B cell (primary cell): ENCODE results near the gene ZNF638.

Experiments
- EZH2 ChIP-seq: IDR thresholded peaks from 2 replicates; pipeline ENCODE4 v1.6.1; 2012; ENCODE audit warnings: borderline replicate concordance, low read depth, mild to moderate bottlenecking, moderate library complexity, low read length; ENCODE audit not compliant: insufficient read depth, poor library complexity, severe bottlenecking
- TF ChIP-seq, protein P1 (sequence below): fragments of 200-600 bp; IDR thresholded peaks from one replicate; pipeline ENCODE4 v1.8.0; 2022; ENCODE audit warnings: antibody characterized with exemption, mild to moderate bottlenecking

DNA sequence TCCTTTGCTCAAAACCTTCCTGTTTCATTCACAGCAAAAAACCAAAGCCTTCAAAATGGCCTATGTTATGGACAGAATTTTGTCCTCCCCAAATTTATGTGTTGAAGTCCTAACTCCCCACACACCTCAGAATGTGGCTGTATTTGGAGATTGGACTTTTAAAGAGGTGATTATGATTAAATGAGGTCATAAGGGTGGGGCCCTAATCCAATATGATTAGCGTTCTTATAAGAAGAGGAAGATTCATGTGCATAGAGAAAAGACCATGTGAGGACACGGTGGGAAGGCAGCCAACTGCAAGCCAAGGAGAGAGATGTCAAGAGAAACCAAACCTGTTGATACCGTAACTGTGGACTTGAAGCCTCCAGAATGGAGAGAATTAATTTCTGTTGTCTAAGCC is 4.6 kb upstream of the ZNF638 start:
- TF ChIP-seq EZH2, result no peak
- TF ChIP-seq, protein P1, sequence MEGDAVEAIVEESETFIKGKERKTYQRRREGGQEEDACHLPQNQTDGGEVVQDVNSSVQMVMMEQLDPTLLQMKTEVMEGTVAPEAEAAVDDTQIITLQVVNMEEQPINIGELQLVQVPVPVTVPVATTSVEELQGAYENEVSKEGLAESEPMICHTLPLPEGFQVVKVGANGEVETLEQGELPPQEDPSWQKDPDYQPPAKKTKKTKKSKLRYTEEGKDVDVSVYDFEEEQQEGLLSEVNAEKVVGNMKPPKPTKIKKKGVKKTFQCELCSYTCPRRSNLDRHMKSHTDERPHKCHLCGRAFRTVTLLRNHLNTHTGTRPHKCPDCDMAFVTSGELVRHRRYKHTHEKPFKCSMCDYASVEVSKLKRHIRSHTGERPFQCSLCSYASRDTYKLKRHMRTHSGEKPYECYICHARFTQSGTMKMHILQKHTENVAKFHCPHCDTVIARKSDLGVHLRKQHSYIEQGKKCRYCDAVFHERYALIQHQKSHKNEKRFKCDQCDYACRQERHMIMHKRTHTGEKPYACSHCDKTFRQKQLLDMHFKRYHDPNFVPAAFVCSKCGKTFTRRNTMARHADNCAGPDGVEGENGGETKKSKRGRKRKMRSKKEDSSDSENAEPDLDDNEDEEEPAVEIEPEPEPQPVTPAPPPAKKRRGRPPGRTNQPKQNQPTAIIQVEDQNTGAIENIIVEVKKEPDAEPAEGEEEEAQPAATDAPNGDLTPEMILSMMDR, result no peak
